ENCODE measurements around the gene CD34. TPM values are rescaled to one million over a fixed set of nuclear protein-coding genes. Genes with fewer than 3 reads are reported as not detected.

Gene CD34
- total and polyA plus RNA-seq, 2 experiments from 2014 or later = 0.34 TPM; not detected in 1

GRCh38 chr1:207903053-207903452 lies 7.9 kb downstream of the CD34 start:
- Histone ChIP-seq H2AFZ (no peak overlapping the region), H3K27me3 (replicated peaks; ENCODE audit: insufficient read depth) (no peaks in the 10 kb centered on the region), H4K20me1 (ENCODE audit: insufficient read depth) (no peaks in the 10 kb centered on the region), H3F3A (ENCODE audit: insufficient read depth) (no peaks in the 10 kb centered on the region), H3K9me2 (ENCODE audit: insufficient read depth) (peaks cover 6% of the 10 kb centered on the region; the same call in 1 of the 2 replicates), H3K4me1 (ENCODE audit: insufficient read depth) (no peaks in the 10 kb centered on the region), H3K4me2 (ENCODE audit: unreplicated experiment) (no peak overlapping the region), H3K9me3 (ENCODE audit: low read depth) (no peaks in the 10 kb centered on the region), H3K9ac (no peak overlapping the region), H3K27ac (no peak overlapping the region), H3K4me3 (no peak overlapping the region), H3K36me3 (ENCODE audit: low read depth) (no peaks in the 10 kb centered on the region), H3K79me2 (ENCODE audit: insufficient read depth) (no peaks in the 10 kb centered on the region)
- in situ Hi-C loops (cut with MboI) = no loop called here
- DNase-seq = no peak
- TF ChIP-seq EZH2 (IDR thresholded peaks at IDR 0.05; ENCODE audit: insufficient read depth, poor library complexity, severe bottlenecking) (no peak), EZH2phosphoT487 (IDR thresholded peaks at IDR 0.05; ENCODE audit: insufficient read depth, low read depth) (no peak)
- 74 to 77% methylated on average over 2 of the region's 2 CpGs for WGBS, 2 experiments (ENCODE audit: low coverage in 1 of 2, low lambda C conversion rate in 2 of 2, missing lambda C conversion rate in 2 of 2)

- H3K9ac ChIP-seq = no peak overlapping the region
- no peaks in the 10 kb centered on the region for H3K4me1 ChIP-seq (ENCODE audit: insufficient read depth)
- H3K36me3 ChIP-seq (ENCODE audit: low read depth) = no peaks in the 10 kb centered on the region
- no peaks in the 10 kb centered on the region for H3K79me2 ChIP-seq (ENCODE audit: insufficient read depth)
- no peaks in the 10 kb centered on the region for H3F3A ChIP-seq (ENCODE audit: insufficient read depth)
- H2AFZ ChIP-seq = no peak overlapping the region
- H3K4me3 ChIP-seq = no peak overlapping the region
- no peak for TF ChIP-seq EZH2 (IDR thresholded peaks at IDR 0.05; ENCODE audit: insufficient read depth, poor library complexity, severe bottlenecking)
- no peak for TF ChIP-seq EZH2phosphoT487 (IDR thresholded peaks at IDR 0.05; ENCODE audit: insufficient read depth, low read depth)
- in situ Hi-C loops (cut with MboI) = no loop called here
- no peak overlapping the region for H3K27ac ChIP-seq
- no peak overlapping the region for H3K4me2 ChIP-seq (ENCODE audit: unreplicated experiment)
- 45 to 46% methylated on average over 5 of the region's 5 CpGs for WGBS, 2 experiments (ENCODE audit: low coverage in 1 of 2, low lambda C conversion rate in 2 of 2, missing lambda C conversion rate in 2 of 2)
- peaks cover 6% of the 10 kb centered on the region; the same call in 1 of the 2 replicates for H3K9me2 ChIP-seq (ENCODE audit: insufficient read depth)
- no peaks in the 10 kb centered on the region for H4K20me1 ChIP-seq (ENCODE audit: insufficient read depth)
- no peak for DNase-seq
- no peaks in the 10 kb centered on the region for H3K27me3 ChIP-seq (replicated peaks; ENCODE audit: insufficient read depth)
- no peaks in the 10 kb centered on the region for H3K9me3 ChIP-seq (ENCODE audit: low read depth)
Measured at GRCh38 chr1:207902566-207902965, 8.4 kb downstream of the CD34 start.

DNA sequence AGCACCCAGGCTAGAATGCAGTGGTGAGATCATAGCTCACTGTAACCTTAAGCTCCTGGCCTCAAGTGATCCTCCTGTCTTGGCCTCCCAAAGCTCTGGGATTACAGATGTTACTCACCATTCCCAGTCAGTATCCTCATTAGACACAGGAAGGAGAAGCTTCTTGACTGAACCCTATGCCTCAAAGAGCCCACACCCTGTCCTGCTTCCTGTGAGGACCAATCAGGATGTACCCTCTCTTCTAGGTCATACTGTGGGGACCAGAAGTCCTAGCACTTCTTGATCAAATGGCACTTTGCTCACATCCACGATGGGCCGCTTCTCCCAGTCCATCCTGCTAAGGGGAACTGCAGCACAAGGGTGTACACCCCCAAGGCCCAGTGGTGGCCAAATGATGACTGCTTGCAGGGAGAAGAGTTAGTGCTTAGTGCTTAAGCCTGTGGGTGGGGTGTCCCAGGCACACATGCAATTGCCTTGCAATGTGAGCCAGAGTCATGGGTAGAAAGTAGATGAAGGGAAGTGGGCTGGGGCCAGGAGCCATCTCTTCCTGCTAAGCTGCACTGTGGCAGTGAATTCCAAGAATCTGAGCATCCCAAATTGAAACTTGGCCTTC lies 9.8 kb downstream of the CD34 start:
- no peak overlapping the region for H3K27ac ChIP-seq
- peaks cover 6% of the 10 kb centered on the region; the same call in 1 of the 2 replicates for H3K9me2 ChIP-seq (ENCODE audit: insufficient read depth)
- TF ChIP-seq EZH2 (IDR thresholded peaks at IDR 0.05; ENCODE audit: insufficient read depth, poor library complexity, severe bottlenecking) (no peak), EZH2phosphoT487 (IDR thresholded peaks at IDR 0.05; ENCODE audit: insufficient read depth, low read depth) (no peak)
- no peaks in the 10 kb centered on the region for H3K36me3 ChIP-seq (ENCODE audit: low read depth)
- no peaks in the 10 kb centered on the region for H3F3A ChIP-seq (ENCODE audit: insufficient read depth)
- DNase-seq = no peak
- no peaks in the 10 kb centered on the region for H3K9me3 ChIP-seq (ENCODE audit: low read depth)
- in situ Hi-C loops (cut with MboI) = no loop called here
- no peaks in the 10 kb centered on the region for H3K79me2 ChIP-seq (ENCODE audit: insufficient read depth)
- H3K9ac ChIP-seq = no peak overlapping the region
- H3K4me2 ChIP-seq (ENCODE audit: unreplicated experiment) = no peak overlapping the region
- H4K20me1 ChIP-seq (ENCODE audit: insufficient read depth) = no peaks in the 10 kb centered on the region
- no peak overlapping the region for H3K4me3 ChIP-seq
- WGBS, 2 experiments (ENCODE audit: low coverage in 1 of 2, low lambda C conversion rate in 2 of 2, missing lambda C conversion rate in 2 of 2) = 100% methylated on average over 2 of the region's 2 CpGs
- H3K27me3 ChIP-seq (replicated peaks; ENCODE audit: insufficient read depth) = no peaks in the 10 kb centered on the region
- H3K4me1 ChIP-seq (ENCODE audit: insufficient read depth) = no peaks in the 10 kb centered on the region
- H2AFZ ChIP-seq = no peak overlapping the region

GRCh38 chr1:207898836-207899235 lies 12.1 kb downstream of the CD34 start:
- Histone ChIP-seq H3K79me2 (ENCODE audit: insufficient read depth) (no peaks in the 10 kb centered on the region), H4K20me1 (ENCODE audit: insufficient read depth) (no peaks in the 10 kb centered on the region), H3K9me2 (ENCODE audit: insufficient read depth) (no peaks in the 10 kb centered on the region), H3K27me3 (replicated peaks; ENCODE audit: insufficient read depth) (no peaks in the 10 kb centered on the region), H2AFZ (no peak overlapping the region), H3K4me1 (ENCODE audit: insufficient read depth) (no peaks in the 10 kb centered on the region), H3K36me3 (ENCODE audit: low read depth) (no peaks in the 10 kb centered on the region), H3K4me3 (no peak overlapping the region), H3F3A (ENCODE audit: insufficient read depth) (no peaks in the 10 kb centered on the region), H3K4me2 (ENCODE audit: unreplicated experiment) (no peak overlapping the region), H3K9me3 (ENCODE audit: low read depth) (no peaks in the 10 kb centered on the region), H3K9ac (no peak overlapping the region), H3K27ac (no peak overlapping the region)
- WGBS, 2 experiments (ENCODE audit: low coverage in 1 of 2, low lambda C conversion rate in 2 of 2, missing lambda C conversion rate in 2 of 2) = 40 to 51% methylated on average over 3 of the region's 3 CpGs
- in situ Hi-C loops (cut with MboI) = no loop called here
- no peak for DNase-seq
- no peak for TF ChIP-seq EZH2 (IDR thresholded peaks at IDR 0.05; ENCODE audit: insufficient read depth, poor library complexity, severe bottlenecking)
- TF ChIP-seq EZH2phosphoT487 (IDR thresholded peaks at IDR 0.05; ENCODE audit: insufficient read depth, low read depth) = no peak
